H9 (cell line): ENCODE results near the gene SEL1L. TPM values are rescaled to one million over a fixed set of nuclear protein-coding genes. Genes with fewer than 3 reads are reported as not detected.

Experiments
- DNase-seq: peaks from one replicate; pipeline ENCODE4 v3.0.0-alpha.2; 2017
- H2AFZ ChIP-seq: one replicate; pipeline ENCODE4 v1.6.1; 2013; ENCODE audit warnings: mild to moderate bottlenecking, low read length, control low read depth, moderate library complexity
- H2AK5ac ChIP-seq: 2 replicates; pipeline ENCODE4 v1.6.1; 2013; ENCODE audit warnings: low read length, control low read depth, mixed read lengths; ENCODE audit not compliant: insufficient read length
- H2BK120ac ChIP-seq: one replicate; pipeline ENCODE4 v1.6.1; 2013; ENCODE audit warnings: low read depth, mild to moderate bottlenecking, low read length, control low read depth, inconsistent platforms; ENCODE audit not compliant: poor library complexity, severe bottlenecking
- H2BK12ac ChIP-seq: 2 replicates; pipeline ENCODE4 v1.6.1; 2013; ENCODE audit warnings: low read length, control low read depth, mixed read lengths, low read depth; ENCODE audit not compliant: insufficient read length
- H2BK15ac ChIP-seq: 2 replicates; pipeline ENCODE4 v1.6.1; 2013; ENCODE audit warnings: low read depth, low read length, control low read depth
- H2BK20ac ChIP-seq: one replicate; pipeline ENCODE4 v1.6.1; 2013; ENCODE audit warnings: low read depth, mild to moderate bottlenecking, low read length, control low read depth, inconsistent platforms; ENCODE audit not compliant: poor library complexity, severe bottlenecking
- H2BK5ac ChIP-seq: 2 replicates; pipeline ENCODE4 v1.6.1; 2013; ENCODE audit warnings: low read length, control low read depth, mixed read lengths; ENCODE audit not compliant: insufficient read length
- H3K14ac ChIP-seq: 2 replicates; pipeline ENCODE4 v1.6.1; 2013; ENCODE audit warnings: low read length, control low read depth; ENCODE audit not compliant: insufficient read depth
- H3K18ac ChIP-seq: 2 replicates; pipeline ENCODE4 v1.6.1; 2013; ENCODE audit warnings: low read depth, mild to moderate bottlenecking, mixed read lengths, low read length, control low read depth; ENCODE audit not compliant: insufficient read length
- H3K23ac ChIP-seq: 2 replicates; pipeline ENCODE4 v1.6.1; 2013; ENCODE audit warnings: low read length, control low read depth, mixed read lengths, low read depth; ENCODE audit not compliant: insufficient read length
- H3K23me2 ChIP-seq: 2 replicates; pipeline ENCODE4 v1.6.1; 2013; ENCODE audit warnings: low read depth, mild to moderate bottlenecking, mixed read lengths, low read length, control low read depth; ENCODE audit not compliant: insufficient read length, poor library complexity, severe bottlenecking
- H3K27ac ChIP-seq: 2 replicates; pipeline ENCODE4 v1.5.1; 2013; ENCODE audit warnings: low read length, control low read depth, mixed read lengths, low read depth; ENCODE audit not compliant: insufficient read length
- H3K27me3 ChIP-seq: 2 replicates; pipeline ENCODE4 v1.6.1; 2013; ENCODE audit warnings: low read length, control low read depth, inconsistent platforms; ENCODE audit not compliant: insufficient read depth
- H3K4ac ChIP-seq: 2 replicates; pipeline ENCODE4 v1.6.1; 2013; ENCODE audit warnings: low read depth, mild to moderate bottlenecking, control low read depth, inconsistent platforms, low read length, moderate library complexity
- H3K4me1 ChIP-seq: 2 replicates; pipeline ENCODE4 v1.6.1; 2013; ENCODE audit warnings: low read length, control low read depth, inconsistent platforms; ENCODE audit not compliant: insufficient read depth
- H3K4me2 ChIP-seq: 2 replicates; pipeline ENCODE4 v1.6.1; 2013; ENCODE audit warnings: low read length, control low read depth, mixed read lengths; ENCODE audit not compliant: insufficient read length, insufficient read depth
- H3K56ac ChIP-seq: 2 replicates; pipeline ENCODE4 v1.6.1; 2013; ENCODE audit warnings: low read depth, mild to moderate bottlenecking, mixed read lengths, low read length, control low read depth; ENCODE audit not compliant: insufficient read length
- H3K79me1 ChIP-seq: 2 replicates; pipeline ENCODE4 v1.6.1; 2013; ENCODE audit warnings: low read depth, mild to moderate bottlenecking, moderate library complexity, low read length, control low read depth, inconsistent platforms; ENCODE audit not compliant: insufficient read depth, poor library complexity, severe bottlenecking
- H3K79me2 ChIP-seq: 2 replicates; pipeline ENCODE4 v1.6.1; 2013; ENCODE audit warnings: low read length, control low read depth, inconsistent platforms; ENCODE audit not compliant: insufficient read depth
- H3K9ac ChIP-seq: 2 replicates; pipeline ENCODE4 v1.6.1; 2013; ENCODE audit warnings: low read length, control low read depth, mixed read lengths; ENCODE audit not compliant: insufficient read length; ENCODE audit errors: extremely low read depth
- H3K9me3 ChIP-seq: one replicate; pipeline ENCODE4 v1.6.1; 2013; ENCODE audit warnings: low read depth, low read length, inconsistent platforms; ENCODE audit not compliant: control insufficient read depth
- H3T11ph ChIP-seq: one replicate; pipeline ENCODE4 v1.6.1; 2013; ENCODE audit warnings: mild to moderate bottlenecking, low read length, control low read depth, inconsistent platforms
- H4K20me1 ChIP-seq: one replicate; pipeline ENCODE4 v1.6.1; 2013; ENCODE audit not compliant: control insufficient read depth, insufficient read length, insufficient read depth
- H4K5ac ChIP-seq: 2 replicates; pipeline ENCODE4 v1.6.1; 2013; ENCODE audit warnings: low read depth, mild to moderate bottlenecking, mixed read lengths, low read length, control low read depth; ENCODE audit not compliant: insufficient read length
- H4K8ac ChIP-seq: replicated peaks from 2 replicates; pipeline ENCODE4 v1.6.1; 2013; ENCODE audit warnings: low read length, control low read depth, mixed read lengths, low read depth; ENCODE audit not compliant: insufficient read length
- H4K91ac ChIP-seq: 2 replicates; pipeline ENCODE4 v1.6.1; 2013; ENCODE audit warnings: low read depth, mild to moderate bottlenecking, moderate library complexity, mixed read lengths, low read length, control low read depth; ENCODE audit not compliant: insufficient read length
- H3K27ac Mint-ChIP-seq, 3 experiments: 2 replicates in 2 of 3; 3 replicates in 1 of 3; pipeline ENCODE4 v1.8.0; 2020 to 2021; ENCODE audit warnings: mixed read lengths in 3 of 3, mild to moderate bottlenecking in 1 of 3, moderate library complexity in 1 of 3
- H3K27me3 Mint-ChIP-seq: 2 replicates; pipeline ENCODE4 v1.8.0; 2021; ENCODE audit warnings: low read depth, mild to moderate bottlenecking, moderate library complexity, mixed read lengths
- H3K36me3 Mint-ChIP-seq, 3 experiments: 2 replicates in 2 of 3; 3 replicates in 1 of 3; pipeline ENCODE4 v1.8.0; 2020 to 2021; ENCODE audit warnings: low read depth in 3 of 3, mixed read lengths in 3 of 3; ENCODE audit not compliant: insufficient read depth in 1 of 3
- H3K4me1 Mint-ChIP-seq, 2 experiments: 2 replicates each; pipeline ENCODE4 v1.8.0; 2020; ENCODE audit warnings: mixed read lengths in 2 of 2
- H3K4me3 Mint-ChIP-seq, 2 experiments: 2 replicates in 1 of 2; 3 replicates in 1 of 2; pipeline ENCODE4 v1.8.0; 2020 to 2021; ENCODE audit warnings: mild to moderate bottlenecking in 2 of 2, mixed read lengths in 2 of 2, moderate library complexity in 1 of 2
- H3K9me3 Mint-ChIP-seq, 2 experiments: 2 replicates in 1 of 2; 3 replicates in 1 of 2; pipeline ENCODE4 v1.8.0; 2020; ENCODE audit warnings: mild to moderate bottlenecking in 2 of 2, mixed read lengths in 2 of 2, moderate library complexity in 1 of 2
- CTCF ChIP-seq: fragments of 200-600 bp; sonication (generic); conservative IDR thresholded peaks from 3 replicates; pipeline ENCODE4 v1.8.0; 2021; ENCODE audit warnings: antibody characterized with exemption, mild to moderate bottlenecking
- WGBS: extraction: QIAGEN DNeasy Blood & Tissue Kit; methylation state at CpG from one replicate; pipeline ENCODE4 v1.1.7; 2013; ENCODE audit warnings: missing lambda C conversion rate, low lambda C conversion rate, mixed read lengths; ENCODE audit not compliant: insufficient read length; ENCODE audit errors: extremely low coverage; 5-methylcytosine and 5-hydroxymethylcytosine counted together
- total RNA-seq: library from RNA; stranded (reverse); gene quantifications from 2 replicates; pipeline ENCODE4 v1.2.1, GENCODE V29; 2021

SEL1L gene
- total RNA-seq, 1 experiment from 2014 or later = 27.5 TPM

GRCh38 chr14:81480741-81481140 lies 52.9 kb downstream of the SEL1L start:
- no peak overlapping the region for H2BK15ac ChIP-seq
- Mint-ChIP-seq H3K27ac (peak overlapping the region in 1 of 3 experiments; percentile 86; a peak in 1 of 7 replicates), H3K4me1 (no peaks in the 10 kb centered on the region), H3K27me3 (no peaks in the 10 kb centered on the region), H3K4me3 (no peak overlapping the region), H3K36me3 (peaks cover 2 to 44% (median 44%) of the 10 kb centered on the region in 3 experiments; a peak in 6 of 7 replicates), H3K9me3 (no peaks in the 10 kb centered on the region)
- H3K4ac ChIP-seq = no peak overlapping the region
- no peaks in the 10 kb centered on the region for H3K27me3 ChIP-seq
- no peak overlapping the region for H3K4me2 ChIP-seq
- no peak overlapping the region for H2AFZ ChIP-seq
- no peaks in the 10 kb centered on the region for H3K23me2 ChIP-seq
- no peak overlapping the region for H2BK12ac ChIP-seq
- H3K18ac ChIP-seq = no peak overlapping the region
- WGBS = no CpG with 5 or more reads among the region's 5 CpGs
- no peak for TF ChIP-seq CTCF
- H3K79me1 ChIP-seq = no peaks in the 10 kb centered on the region
- H4K20me1 ChIP-seq = no peaks in the 10 kb centered on the region
- H3K14ac ChIP-seq = no peak overlapping the region
- H3K9me3 ChIP-seq = no peaks in the 10 kb centered on the region
- H3T11ph ChIP-seq = no peak overlapping the region
- H2AK5ac ChIP-seq = no peak overlapping the region
- H3K27ac ChIP-seq = no peak overlapping the region
- no peaks in the 10 kb centered on the region for H3K4me1 ChIP-seq
- no peaks in the 10 kb centered on the region for H3K79me2 ChIP-seq
- no peak overlapping the region for H2BK20ac ChIP-seq
- H4K8ac ChIP-seq = no peak overlapping the region
- H3K23ac ChIP-seq = no peak overlapping the region
- no peak for DNase-seq
- no peak overlapping the region for H3K56ac ChIP-seq
- no peak overlapping the region for H3K9ac ChIP-seq
- H2BK5ac ChIP-seq = no peak overlapping the region
- no peak overlapping the region for H4K5ac ChIP-seq
- no peak overlapping the region for H2BK120ac ChIP-seq
- H4K91ac ChIP-seq = no peak overlapping the region
